Left lung (tissue), 14 donors: ENCODE results near the gene FAT4. TPM values are rescaled to one million over a fixed set of nuclear protein-coding genes. Genes with fewer than 3 reads are reported as not detected.

ENCODE experiments used
- ATAC-seq: fragments of 200-7000 bp; cut with Tn5 transposase; one replicate; pipeline ENCODE4 v1.9.1; 2020; ENCODE audit warnings: moderate library complexity
- DNase-seq, 4 donors: peaks; one replicate each; pipeline ENCODE4 v3.0.0-alpha.2; 2013 to 2020
- H3K27ac ChIP-seq, 2 donors: fragments of 200-600 bp; sonication (generic) in 1 of 2; one replicate each; pipeline versions ENCODE4 v1.5.0 to v1.8.0; 2020 to 2021
- H3K27me3 ChIP-seq, 2 donors: fragments of 200-600 bp; sonication (generic) in 1 of 2; one replicate each; pipeline versions ENCODE4 v1.5.0 to v1.8.0; 2020 to 2021
- H3K36me3 ChIP-seq, 2 donors: fragments of 200-600 bp; sonication (generic) in 1 of 2; one replicate each; pipeline versions ENCODE4 v1.5.0 to v1.8.0; 2020 to 2021
- H3K4me1 ChIP-seq, 2 donors: fragments of 200-600 bp; one replicate each; pipeline ENCODE4 v1.8.0; 2021
- H3K4me3 ChIP-seq, 2 donors: fragments of 200-600 bp; sonication (generic) in 1 of 2; one replicate each; pipeline versions ENCODE4 v1.5.0 to v1.8.0; 2020 to 2021; ENCODE audit warnings: mild to moderate bottlenecking in 1 of 2
- H3K9me3 ChIP-seq, 2 donors: fragments of 200-600 bp; sonication (generic) in 1 of 2; one replicate each; pipeline versions ENCODE4 v1.5.0 to v1.8.0; 2020 to 2021
- CTCF ChIP-seq, 2 donors: fragments of 200-600 bp; sonication (generic) in 1 of 2; IDR thresholded peaks; one replicate each; pipeline versions ENCODE4 v1.5.0 to v1.8.0; 2021; ENCODE audit warnings: antibody characterized with exemption in 2 of 2
- intact Hi-C, 2 donors: fragments of 100-400 bp; cut with DNase I; formaldehyde crosslinking; loops; one replicate each; pipeline versions ENCODE4 v1.11.2 to v1.14.2; 2022
- long read RNA-seq, 12 donors: library from polyadenylated mRNA in 2 of 12; unstranded in 2 of 12; transcript quantifications; one replicate each; pipeline ENCODE4 v2.0.0 and lab custom pipeline, GENCODE V29; 2019 to 2026
- polyA plus RNA-seq, 6 donors: library from polyadenylated mRNA; unstranded; fragments of 120-200 nt; gene quantifications; one replicate each; pipeline ENCODE4 v1.2.1, GENCODE V29; 2013; ENCODE audit not compliant: insufficient read length in 6 of 6
- total RNA-seq, 2 donors: library from RNA; stranded (reverse); fragmentation: NEBNext Ultra II Directional; extraction: Animal tissue kit (Norgen Biotek cat#: 25700); gene quantifications; one replicate each; pipeline ENCODE4 v1.2.1, GENCODE V29; 2021
- donor health status: DM: no; HTN: yes; CAD: no.
- donor health status: DM: no; HTN: no; CAD: no.

The FAT4 gene
- total RNA-seq, result 10 to 100 TPM; 19.5 to 32.2 TPM
- 10 to 100 TPM; 51.7 to 78.5 (median 69.3) TPM for polyA plus RNA-seq
- long read RNA-seq, donor 1, partial matches to known transcripts, result 59 of 61 reads
- long read RNA-seq, donor 1, other reads (novel, unspliced or antisense), result 0 of 61 reads
- long read RNA-seq, donor 2, partial matches to known transcripts, result 82 of 82 reads
- long read RNA-seq, donor 2, other reads (novel, unspliced or antisense), result 0 of 82 reads
- long read RNA-seq, donor 3, partial matches to known transcripts, result 6 of 13 reads
- long read RNA-seq, donor 3, other reads (novel, unspliced or antisense), result 7 of 13 reads
- long read RNA-seq, donor 4, result 0 reads
- long read RNA-seq, donor 5, partial matches to known transcripts, result 5 of 10 reads
- long read RNA-seq, donor 5, other reads (novel, unspliced or antisense), result 5 of 10 reads
- long read RNA-seq, donor 6, partial matches to known transcripts, result 8 of 8 reads
- long read RNA-seq, donor 6, other reads (novel, unspliced or antisense), result 0 of 8 reads
- long read RNA-seq, donor 7, partial matches to known transcripts, result 28 of 28 reads
- long read RNA-seq, donor 7, other reads (novel, unspliced or antisense), result 0 of 28 reads
- long read RNA-seq, donor 8, partial matches to known transcripts, result 56 of 56 reads
- long read RNA-seq, donor 8, other reads (novel, unspliced or antisense), result 0 of 56 reads
- long read RNA-seq, donor 9, result 0 reads
- long read RNA-seq, donor 10, partial matches to known transcripts, result 0 of 1 reads
- long read RNA-seq, donor 10, other reads (novel, unspliced or antisense), result 1 of 1 reads
- long read RNA-seq, donor 11, partial matches to known transcripts, result 7 of 7 reads
- long read RNA-seq, donor 11, other reads (novel, unspliced or antisense), result 0 of 7 reads
- long read RNA-seq, donor 12, partial matches to known transcripts, result 25 of 26 reads
- long read RNA-seq, donor 12, other reads (novel, unspliced or antisense), result 0 of 26 reads

- intact Hi-C loops, result loop anchor here in 1 of 2 donors (10.0 kb wide), 1 partner anchor 430 kb away; no protein-coding TSS in a partner anchor
- no peak for TF ChIP-seq CTCF (IDR thresholded peaks at IDR 0.05)
- ATAC-seq, result peak; percentile 91
Measured at GRCh38 chr4:125314676-125315575, at the start of gene FAT4. FAT4 (plus strand) TSS chr4:125314955; CDS start chr4:125316412, 1,457 bp downstream.

GRCh38 chr4:125265846-125266245, 48.9 kb upstream of the FAT4 start:
- no peaks in the 10 kb centered on the region for H3K36me3 ChIP-seq
- TF ChIP-seq CTCF (IDR thresholded peaks at IDR 0.05), result no peak
- no peaks in the 10 kb centered on the region for H3K27me3 ChIP-seq
- DNase-seq (peak in 1 of 4 donors; percentile 54), ATAC-seq (no peak)
- intact Hi-C loops, result no loop called here
- no peaks in the 10 kb centered on the region for H3K9me3 ChIP-seq
- H3K4me1 ChIP-seq, result peaks cover 0 to 4% of the 10 kb centered on the region in 2 donors
- H3K27ac ChIP-seq, result no peak overlapping the region
- no peak overlapping the region for H3K4me3 ChIP-seq

More at GRCh38 chr4:125314676-125315575, at the start of gene FAT4:
- Histone ChIP-seq H3K36me3 (no peaks in the 10 kb centered on the region), H3K27me3 (peaks cover 0 to 61% of the 10 kb centered on the region in 2 donors), H3K4me1 (peaks cover 5 to 21% of the 10 kb centered on the region in 2 donors), H3K27ac (peak within 1 kb of the TSS; percentile 84 to 94), H3K4me3 (peak within 1 kb of the TSS; percentile 67 to 75), H3K9me3 (no peaks in the 10 kb centered on the region)
- DNase-seq, result peak; percentile 94 to 98 (median 96)

DNA sequence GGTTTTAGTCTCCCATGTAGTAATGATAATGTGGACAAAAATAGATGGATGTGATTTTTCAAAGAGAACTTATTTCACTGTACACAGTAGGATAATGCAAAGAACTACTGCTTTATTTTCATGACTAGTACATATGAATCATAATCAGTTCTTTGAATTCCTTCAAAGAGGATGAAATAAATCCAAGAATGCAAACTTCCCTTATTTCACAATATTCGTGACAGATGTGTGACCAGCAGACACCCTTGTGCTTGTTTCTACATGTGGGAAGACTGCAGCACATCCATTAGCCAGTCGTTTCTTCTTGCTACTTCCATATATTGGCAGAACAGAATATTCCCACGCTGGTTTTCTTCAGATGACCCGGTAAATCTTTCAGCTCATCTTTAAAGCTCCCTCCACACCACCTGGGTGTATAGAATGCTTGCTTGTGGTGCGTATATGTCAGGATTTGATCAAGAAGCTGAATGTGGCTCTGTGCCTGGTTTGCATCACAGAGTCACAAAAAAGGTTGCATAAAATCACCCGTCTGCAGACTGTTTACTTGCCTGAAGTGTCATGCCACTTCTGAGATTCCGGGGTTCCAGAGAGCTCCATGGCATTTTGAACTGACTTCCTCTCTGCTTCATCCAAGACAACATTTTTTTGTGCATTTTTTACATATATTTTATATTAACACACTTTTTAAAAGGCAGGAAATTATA, 47.7 kb upstream of the FAT4 start:
- DNase-seq, result peak in 1 of 4 donors; percentile 10
- peak; percentile 62 for ATAC-seq
- Histone ChIP-seq H3K27me3 (no peaks in the 10 kb centered on the region), H3K4me3 (no peak overlapping the region), H3K9me3 (no peaks in the 10 kb centered on the region), H3K36me3 (no peaks in the 10 kb centered on the region), H3K27ac (no peak overlapping the region), H3K4me1 (peaks cover 0 to 4% of the 10 kb centered on the region in 2 donors)
- intact Hi-C loops, result no loop called here
- TF ChIP-seq CTCF (IDR thresholded peaks at IDR 0.05), result no peak

GRCh38 chr4:125267630-125268029, 47.1 kb upstream of the FAT4 start:
- H3K27me3 ChIP-seq, result no peaks in the 10 kb centered on the region
- no peaks in the 10 kb centered on the region for H3K36me3 ChIP-seq
- H3K4me3 ChIP-seq, result no peak overlapping the region
- TF ChIP-seq CTCF (IDR thresholded peaks at IDR 0.05), result no peak
- ATAC-seq (peak; percentile 22), DNase-seq (no peak)
- peaks cover 0 to 4% of the 10 kb centered on the region in 2 donors for H3K4me1 ChIP-seq
- no peaks in the 10 kb centered on the region for H3K9me3 ChIP-seq
- intact Hi-C loops, result no loop called here
- H3K27ac ChIP-seq, result no peak overlapping the region
